Measurements from ENCODE around the gene EYS. TPM values are rescaled to one million over a fixed set of nuclear protein-coding genes. Genes with fewer than 3 reads are reported as not detected.
"Not testable (repeated sequence)": the region's sequence is repeated elsewhere in the genome, so short reads cannot be mapped to it uniquely, and the experiment has no call there.

EYS gene
- total RNA-seq, 1 experiment from 2014 or later, result not detected

DNA sequence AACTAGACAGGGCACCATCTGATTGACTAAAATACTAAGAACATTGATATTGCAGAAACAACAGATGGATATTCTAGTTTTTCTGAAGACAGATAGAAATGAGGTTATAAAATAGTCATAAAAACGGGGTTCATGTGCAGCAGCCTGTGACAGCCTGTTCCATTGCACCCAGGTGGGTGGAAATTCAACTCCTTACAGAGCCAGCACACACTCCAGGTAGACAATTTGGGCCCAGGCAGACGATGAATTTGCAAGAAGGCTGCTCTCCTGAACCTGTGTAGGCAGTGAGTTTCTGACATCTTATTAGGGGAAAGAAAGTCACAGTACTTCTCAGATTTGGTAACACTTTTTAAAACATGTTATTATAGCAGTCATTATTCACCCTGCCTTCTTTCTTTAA, 1657.3 kb downstream of the EYS start:
- no peak for DNase-seq (ENCODE audit: low read depth)

DNA sequence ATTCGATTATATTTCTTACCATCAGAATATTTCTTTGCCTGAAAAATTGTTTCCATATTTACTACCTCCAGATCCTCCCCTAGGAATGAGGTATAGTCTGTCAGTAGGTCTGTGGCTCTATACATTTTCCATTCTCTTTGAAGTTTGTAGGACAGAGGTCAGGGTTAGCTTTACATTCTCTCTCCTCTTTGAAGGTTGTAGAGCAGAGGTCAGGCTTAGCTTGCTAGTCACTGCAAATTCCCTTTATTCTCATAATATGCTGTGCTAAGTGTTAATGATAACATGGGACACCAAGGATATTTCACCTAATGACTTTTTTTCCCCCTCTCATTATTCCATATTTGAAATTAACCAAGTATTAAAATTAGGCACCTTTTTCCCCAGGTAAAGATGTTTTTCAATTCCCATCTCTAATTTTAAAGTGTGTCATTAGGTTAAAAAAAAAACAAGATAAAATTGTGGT, 1660.2 kb downstream of the EYS start:
- DNase-seq (ENCODE audit: low read depth), result no peak

DNA sequence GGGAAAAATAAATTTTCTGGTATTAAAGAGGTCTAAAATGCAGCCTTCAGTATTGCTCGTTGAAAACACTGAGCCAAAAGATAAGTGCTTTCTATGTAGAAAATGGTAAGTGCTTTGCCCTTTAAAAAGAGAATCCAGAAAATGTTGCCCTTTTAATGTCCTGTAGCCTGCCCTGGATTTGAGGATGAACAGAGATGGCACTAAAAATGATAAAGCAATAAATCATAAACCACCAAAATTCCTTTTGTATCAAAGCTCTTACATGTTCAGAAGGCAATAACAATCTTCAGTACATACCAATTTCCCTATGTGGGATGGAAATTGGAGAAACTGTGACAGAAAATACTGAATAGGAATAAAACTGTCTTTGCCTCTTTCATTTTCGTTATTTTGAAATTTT, 1665.7 kb downstream of the EYS start:
- no peak for DNase-seq (ENCODE audit: low read depth)

DNA sequence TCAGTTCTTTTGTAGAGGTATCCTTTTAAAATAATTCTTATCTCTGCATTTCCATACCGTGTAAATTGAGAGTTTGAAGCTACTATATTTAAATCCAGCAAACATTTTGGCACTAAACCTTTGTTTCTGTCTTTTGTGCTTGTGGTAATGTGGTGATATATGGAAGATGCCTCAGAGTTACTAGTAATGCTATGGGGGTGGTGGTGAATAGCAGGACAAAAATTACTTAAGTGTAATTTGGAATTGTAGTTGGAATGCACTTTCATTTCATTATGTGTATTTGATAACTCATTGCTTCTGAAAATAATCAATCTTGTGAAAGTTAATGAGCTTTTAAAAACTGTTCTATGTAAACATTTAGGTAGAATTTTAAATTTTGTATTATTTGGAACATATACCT, 1666.9 kb downstream of the EYS start:
- no peak for DNase-seq (ENCODE audit: low read depth)

DNA sequence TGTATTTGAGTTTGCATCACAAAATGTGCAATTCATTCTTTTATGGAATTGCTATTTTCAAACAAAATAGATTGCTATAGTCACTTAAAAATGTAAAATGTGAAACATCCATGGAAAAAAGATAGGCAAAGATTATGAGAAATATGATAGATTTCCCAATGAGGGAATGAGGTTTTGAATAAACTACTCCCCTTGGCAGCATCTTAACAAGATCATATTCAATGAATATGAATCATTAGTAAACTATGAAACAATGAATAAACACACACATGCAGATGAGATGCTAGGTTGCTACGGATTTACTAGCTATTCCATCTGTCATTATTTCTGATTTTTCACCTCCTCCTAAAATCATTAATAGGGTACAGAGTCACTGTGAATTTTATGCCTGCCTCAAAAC, 1669.6 kb downstream of the EYS start:
- no peak for DNase-seq (ENCODE audit: low read depth)

DNA sequence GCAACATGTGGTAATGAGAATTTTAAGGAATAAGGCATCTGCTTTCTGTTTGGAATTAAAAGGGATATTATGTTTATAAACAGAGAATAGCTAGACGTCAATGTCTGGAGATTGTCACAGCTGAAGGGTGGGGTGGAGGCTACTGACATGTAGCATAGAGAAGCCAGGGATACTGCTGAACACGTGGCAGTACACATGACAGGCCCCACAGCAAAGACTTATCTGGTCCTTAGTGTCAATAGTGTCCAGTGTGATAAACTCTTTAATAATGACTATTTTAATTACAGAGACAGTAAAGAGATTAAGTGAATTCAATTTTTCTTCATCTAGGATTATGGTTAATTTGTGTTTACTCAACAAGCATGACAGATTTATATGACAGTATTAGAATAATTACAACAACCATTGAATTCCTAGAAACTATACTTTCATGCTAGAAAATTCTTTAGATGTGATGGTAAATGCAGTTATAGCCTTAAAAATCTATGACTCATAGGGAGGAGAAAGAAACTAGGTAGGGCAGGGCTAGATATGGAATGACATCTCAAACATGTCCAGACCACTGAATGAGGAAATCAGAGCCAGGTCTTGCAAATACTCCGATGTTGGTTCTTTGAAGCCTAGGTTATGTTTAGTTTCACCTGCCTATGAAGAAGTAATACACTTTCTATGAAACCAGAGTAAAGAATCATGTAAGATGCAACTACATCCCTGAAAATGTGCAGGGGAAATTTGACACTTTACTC, 1671.9 kb downstream of the EYS start:
- DNase-seq (ENCODE audit: low read depth), result no peak

DNA sequence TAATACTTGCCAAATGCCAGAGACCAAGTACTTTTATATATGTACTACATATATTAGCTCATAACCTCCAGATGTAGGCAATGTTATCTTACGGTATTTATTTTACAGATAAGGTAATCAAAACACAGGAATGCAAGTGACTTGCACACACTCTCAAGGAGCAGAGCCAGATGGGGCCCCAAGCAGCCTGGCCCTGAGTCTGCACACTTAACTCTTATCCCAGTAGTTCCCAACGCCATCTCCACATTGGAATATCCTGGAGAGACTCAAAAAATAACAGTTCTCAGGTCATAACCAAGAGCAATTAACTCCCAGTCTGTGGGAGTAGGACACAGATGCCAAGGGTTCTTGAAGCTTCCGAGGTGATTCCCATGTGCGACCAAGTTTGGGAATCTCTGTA, 1672.7 kb downstream of the EYS start:
- DNase-seq (ENCODE audit: low read depth), result no peak

DNA sequence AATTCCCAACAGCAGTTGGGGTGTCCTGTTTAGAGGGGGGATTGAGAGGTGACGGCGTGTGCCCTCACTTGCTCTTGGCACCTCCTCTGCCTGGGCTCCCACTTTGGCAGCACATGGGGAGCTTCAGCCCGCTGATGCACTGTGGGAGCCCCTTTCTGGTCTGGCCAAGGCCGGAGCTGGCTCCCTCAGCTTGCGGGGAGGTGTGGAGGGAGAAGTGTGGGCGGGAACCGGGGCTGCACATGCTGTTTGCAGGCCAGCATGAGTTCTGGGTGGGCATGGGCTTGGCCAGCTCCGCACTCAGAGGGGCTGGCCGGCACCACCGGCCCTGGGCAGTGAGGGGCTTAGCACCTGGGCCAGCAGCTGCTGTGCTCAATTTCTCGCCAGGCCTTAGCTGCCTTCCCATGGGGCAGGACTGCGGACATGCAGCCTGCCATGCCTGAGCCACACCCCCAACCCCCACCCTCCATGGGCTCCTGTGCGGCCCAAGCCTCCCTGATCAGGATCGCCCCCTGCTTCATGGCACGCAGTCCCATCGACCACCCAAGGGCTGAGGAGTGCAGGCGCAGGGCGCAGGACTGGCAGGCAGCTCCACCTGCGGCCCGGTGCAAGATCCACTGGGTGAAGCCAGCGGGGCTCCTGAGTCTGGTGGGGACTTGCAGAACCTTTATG, 1675.9 kb downstream of the EYS start:
- not testable (repeated sequence) for DNase-seq (ENCODE audit: low read depth)

DNA sequence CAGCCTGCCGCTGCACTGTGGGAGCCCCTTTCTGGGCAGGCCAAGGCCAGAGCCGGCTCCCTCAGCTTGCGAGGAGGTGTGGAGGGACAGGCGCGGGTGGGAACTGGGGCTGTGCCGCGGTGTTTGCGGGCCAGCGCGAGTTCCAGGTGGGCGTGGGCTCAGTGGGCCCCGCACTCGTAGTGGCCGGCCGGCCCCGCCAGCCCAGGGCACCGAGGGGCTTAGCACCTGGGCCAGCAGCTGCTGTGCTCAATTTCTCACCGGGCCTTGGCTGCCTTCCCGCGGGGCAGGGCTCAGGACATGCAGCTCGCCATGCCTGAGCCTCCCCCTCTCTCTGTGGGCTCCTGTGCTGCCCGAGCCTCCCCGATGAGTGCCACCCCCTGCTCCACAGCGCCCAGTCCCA, 1683.3 kb downstream of the EYS start:
- no peak for DNase-seq (ENCODE audit: low read depth)

DNA sequence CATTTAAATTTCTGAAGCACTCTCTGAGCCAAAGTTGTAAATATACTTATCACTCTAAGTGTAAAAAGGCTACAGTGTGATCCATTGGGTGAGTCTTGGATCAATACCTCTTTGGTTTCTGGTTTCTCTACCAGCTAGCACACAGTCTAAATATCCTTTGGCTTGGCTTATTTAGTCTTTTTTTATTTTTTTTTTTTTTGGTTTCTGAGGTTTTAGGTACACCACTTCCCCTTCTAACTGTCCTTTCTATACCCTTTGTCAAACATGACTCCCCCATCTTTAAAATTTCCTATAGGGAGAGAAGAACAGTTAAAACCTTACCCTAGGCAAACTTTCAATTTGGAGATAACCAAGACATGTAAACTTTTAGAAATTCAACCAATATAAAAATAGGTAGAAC, 1692.4 kb downstream of the EYS start:
- no peak for DNase-seq (ENCODE audit: low read depth)

DNA sequence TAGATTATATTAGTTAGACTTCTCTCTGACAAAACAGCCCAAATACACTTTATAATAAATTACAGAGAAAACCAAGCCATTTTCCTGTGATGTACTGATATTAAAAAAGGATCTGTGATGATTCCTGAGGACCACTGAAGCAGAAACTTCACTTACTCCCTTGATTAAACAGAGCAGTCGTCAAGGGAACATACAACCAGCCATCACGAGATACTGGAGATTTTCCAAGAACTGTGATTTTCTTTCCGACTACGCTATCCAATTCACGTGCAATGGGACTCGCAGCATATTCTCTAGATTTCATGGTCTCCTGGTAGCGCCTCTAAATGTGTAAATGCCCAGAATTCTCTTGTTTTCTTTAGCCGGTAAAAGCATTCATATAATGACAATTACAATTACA, 1694.0 kb downstream of the EYS start:
- no peak for DNase-seq (ENCODE audit: low read depth)

DNA sequence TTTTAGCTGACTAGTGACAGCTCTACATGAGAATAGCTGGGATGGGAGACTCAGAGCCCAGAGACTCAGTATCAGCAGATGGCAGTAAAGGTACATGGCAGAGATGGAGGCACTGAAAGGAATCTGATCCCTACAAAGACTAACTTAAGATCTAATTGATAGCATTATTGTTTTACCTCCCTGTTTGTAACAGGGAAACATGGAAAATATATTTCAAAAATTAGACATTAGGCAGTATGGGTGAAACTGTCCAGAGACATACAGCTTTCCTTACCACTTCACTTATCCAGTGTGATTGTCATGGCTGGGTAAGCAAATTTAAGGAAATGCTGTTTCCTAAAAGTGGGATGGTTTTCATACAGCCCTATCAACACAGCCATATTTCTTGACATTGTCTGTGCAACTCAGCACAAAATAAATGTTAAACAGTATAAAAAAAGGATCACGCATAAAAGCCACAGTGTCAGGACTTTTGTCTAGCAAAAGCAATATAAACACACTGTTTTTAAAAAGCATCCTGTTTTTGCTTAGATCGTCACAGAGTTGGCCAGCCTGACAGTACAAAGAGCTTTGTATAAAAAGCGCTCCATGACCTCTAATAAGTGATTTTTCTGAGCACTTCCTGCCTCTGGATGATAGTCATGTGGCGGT, 1694.5 kb downstream of the EYS start:
- DNase-seq (ENCODE audit: low read depth), result no peak

DNA sequence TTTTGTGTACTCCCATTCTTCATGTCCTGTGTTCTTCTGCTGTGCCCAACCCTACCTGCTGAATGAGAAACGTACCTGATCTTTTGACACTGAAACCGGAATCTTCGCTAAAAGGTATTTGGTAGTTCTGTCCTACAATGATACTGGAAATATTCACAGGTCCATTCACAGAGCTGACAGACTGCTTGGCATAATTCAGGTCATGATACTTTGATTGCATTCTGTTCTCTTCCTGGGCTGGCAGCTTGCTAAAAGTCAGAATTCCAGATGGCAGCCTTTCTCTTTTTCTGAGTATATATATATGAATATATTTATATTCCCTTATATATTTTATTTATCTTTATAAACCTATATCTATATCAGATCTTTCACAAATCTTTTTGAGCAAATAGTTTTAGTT, 1696.4 kb downstream of the EYS start:
- DNase-seq (ENCODE audit: low read depth), result no peak

DNA sequence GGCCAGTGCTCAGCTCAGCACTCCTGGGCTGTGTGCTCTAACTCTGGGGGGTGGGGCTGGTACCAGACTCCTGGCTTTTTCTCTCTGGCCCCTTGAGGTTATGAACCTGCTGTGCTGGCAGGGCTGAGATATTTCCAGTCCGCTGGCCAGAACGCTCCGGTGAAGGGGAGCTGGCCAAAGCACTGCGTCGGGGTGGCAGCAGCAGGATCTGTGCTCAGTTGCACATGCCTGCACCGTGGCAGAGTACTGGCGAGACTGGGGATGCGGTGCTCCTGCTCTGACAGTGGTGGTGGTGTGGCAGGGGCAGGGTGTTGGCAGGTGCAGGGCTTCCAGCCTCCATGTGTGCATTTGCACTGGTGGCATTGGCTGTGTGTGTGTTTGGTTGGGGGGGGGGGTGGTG, 1697.0 kb downstream of the EYS start:
- DNase-seq (ENCODE audit: low read depth), result no peak

DNA sequence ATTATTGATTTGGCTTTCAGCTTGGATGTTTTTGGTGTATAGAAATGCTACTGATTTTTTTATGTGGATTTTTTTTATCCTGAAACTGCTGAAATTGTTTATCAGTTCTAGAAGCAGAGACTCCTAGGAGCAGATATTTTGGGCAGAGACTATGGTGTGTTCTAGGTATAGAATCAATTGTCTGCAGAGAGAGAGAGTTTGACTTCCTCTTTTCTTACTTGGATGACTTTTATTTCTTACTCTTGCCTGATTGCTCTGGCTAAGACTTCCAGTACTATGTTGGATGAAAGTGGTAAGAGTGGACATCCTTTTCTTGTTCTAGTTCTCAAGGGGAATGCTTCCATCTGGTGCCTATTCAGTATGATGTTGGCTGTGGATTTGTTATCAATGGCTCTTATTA, 1700.8 kb downstream of the EYS start:
- DNase-seq (ENCODE audit: low read depth), result no peak

DNA sequence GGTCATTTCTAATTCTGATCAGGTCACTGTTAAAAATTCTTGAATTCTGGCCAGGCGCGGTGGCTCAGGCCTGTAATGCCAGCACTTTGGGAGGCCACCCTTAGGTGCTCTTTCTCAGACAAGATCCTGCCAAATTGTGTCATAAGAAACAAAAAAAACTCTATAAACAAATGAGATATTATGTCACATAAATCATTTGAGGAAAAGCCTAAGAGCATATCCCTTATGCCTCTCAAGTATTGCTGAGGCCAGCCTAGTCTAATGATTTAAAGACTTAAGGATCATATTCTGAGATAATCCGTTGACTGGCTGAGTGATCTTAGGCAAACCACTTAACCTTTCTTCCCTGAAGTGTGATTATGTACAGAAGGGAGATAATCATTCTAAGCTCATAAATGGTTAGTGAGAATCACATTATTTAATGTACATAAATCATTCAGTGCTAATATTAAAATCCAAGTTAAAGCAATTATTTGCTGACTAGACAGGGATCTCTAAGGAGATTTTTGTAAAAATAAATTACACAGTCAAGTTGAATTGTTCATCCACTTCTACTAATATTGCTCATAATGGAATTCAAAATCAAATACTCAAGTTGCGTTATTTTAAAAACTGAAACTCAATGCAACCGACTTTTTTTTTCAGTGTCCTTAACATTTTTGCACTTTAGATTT, 1706.1 kb downstream of the EYS start:
- DNase-seq (ENCODE audit: low read depth), result no peak

DNA sequence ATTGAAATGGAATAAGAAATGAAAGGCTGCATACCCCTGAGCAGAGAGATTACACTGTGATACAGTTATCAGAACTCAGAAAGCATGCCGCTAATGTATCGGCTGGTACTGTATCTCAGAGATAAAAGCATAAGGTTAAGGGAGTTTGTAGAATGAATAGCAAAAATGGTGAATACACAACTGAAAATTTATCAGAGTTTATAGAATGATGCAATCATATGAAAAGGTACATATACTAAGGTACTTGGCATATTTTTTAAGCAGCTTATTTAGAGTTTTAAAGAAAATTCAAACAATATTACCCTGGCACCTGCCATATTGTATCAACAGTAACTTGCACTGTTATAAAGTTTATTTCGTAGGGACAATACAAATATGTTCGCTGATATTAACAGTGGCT, 1707.4 kb downstream of the EYS start:
- DNase-seq (ENCODE audit: low read depth), result no peak

DNA sequence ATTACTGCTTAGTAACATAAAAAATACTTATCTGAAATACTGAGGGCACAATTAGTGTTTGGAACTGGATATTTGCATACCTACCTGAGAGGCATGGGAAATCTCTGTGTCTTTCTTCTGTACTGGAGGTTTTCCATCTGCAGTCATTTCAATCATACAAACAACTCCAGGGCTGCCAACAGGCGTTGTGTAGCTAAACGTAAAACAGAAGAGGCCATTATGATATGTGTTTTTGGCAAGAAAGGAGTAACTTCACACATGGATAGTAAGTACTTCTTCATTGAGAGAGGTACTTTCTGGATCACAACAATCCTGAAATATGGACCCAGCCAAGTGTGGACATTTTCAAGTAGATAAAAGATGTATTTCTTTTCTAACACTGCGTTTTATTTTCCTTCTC, 1708.0 kb downstream of the EYS start:
- no peak for DNase-seq (ENCODE audit: low read depth)

DNA sequence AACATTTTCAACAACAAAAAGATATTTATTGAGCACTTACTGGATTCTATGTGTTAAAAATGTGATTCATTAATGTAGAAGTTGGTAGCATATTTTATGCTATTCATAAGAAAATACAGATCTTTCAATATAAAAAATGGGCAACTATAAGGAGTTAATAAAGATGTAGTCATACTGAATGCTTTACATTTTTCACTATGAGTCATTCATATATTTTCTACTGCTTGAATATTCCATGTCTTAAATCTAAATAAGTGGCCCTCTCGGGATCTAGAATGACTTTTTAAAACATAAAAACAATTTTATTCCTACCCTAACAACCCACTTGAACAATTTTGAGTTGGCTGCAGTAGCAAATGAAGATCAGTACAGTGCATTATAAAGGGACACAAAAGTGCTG, 1709.3 kb downstream of the EYS start:
- DNase-seq (ENCODE audit: low read depth), result no peak

DNA sequence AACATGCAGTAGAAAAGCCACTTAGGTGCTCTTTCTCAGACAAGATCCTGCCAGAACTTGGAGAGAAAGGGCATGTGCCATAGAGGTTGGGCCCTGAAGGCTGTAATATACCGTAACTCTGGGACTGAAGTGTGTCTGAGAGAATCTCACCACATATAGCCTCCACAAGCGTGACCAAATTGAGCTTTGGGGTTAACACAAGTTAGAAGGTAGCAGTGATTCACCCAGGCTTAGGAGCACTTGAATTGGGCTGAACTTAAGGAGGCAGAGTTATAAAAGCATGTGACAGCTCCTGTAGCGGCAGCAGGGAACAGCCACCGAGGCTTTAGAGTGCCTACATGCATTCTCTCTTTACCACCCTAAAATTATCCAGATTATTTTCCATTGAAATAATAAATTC, 1709.8 kb downstream of the EYS start:
- DNase-seq (ENCODE audit: low read depth), result no peak

DNA sequence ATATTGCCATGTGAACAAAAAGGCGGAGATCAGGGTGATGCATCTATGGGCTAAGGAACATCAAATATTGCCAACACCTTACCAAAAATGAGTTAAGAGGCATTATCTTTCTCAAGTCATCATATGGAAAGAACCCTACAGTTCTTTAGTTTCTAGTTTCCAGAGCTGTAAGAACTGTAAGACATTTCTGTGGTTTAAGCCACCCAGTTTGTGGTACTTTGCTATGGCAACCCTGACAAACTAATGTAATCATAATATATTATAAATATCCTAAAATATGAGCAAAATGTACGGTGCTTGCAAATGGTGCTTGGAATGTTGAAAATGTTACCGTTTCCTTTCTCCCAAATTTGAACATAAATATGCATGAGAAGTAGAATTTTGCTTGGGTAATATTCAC, 1721.8 kb downstream of the EYS start:
- no peak for DNase-seq (ENCODE audit: low read depth)

DNA sequence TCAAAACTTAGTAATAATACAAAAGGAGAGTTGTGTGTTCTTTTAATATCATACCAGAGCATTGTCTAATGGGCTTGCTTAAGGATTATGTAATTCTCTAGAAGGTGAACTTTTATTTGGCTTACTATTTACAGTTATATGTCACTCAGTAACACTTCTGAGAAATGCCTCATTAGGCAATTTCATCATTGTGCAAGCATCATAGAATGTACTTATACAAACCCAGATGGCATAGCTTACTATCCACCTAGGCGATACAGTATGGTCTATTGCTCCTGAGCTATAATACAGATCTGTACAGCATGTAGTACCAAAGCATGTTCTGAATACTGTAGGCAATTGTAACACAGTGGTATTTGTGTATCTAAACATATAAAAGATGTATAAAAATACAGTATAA, 1731.3 kb downstream of the EYS start:
- DNase-seq (ENCODE audit: low read depth), result no peak

DNA sequence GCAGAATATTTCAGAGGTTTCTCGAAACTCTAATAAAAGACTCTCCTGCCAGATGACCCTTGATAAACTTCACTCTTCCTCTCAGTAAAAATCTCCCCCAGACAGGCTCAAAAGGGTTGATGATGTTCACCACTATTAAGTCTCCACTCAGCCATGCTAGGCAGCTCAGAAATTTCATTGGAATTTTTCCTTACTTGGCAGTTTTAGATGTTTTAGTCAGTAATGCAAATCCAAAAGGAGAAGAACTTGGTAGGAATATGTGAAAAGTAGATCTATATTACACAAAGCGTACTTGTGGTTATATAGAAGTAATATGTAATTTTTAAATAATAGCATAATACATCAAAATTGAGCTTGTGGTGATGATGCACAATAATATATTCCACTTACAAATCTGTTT, 1738.4 kb downstream of the EYS start:
- no peak for DNase-seq (ENCODE audit: low read depth)

Data from Daoy (cell line).